GM13976 (cell line): ENCODE results near the gene KLHL12.

Source experiments
- DNase-seq: peaks from one replicate; pipeline ENCODE4 v3.0.0; 2012; ENCODE audit warnings: low spot score
- in situ Hi-C: fragments of 300-500 bp; cut with MboI; formaldehyde crosslinking; loops from one replicate; pipeline ENCODE4 v1.12.0; 2022; ENCODE audit warnings: low sequenced_read_pairs, mixed read lengths, inconsistent platforms; ENCODE audit not compliant: unreplicated experiment
- TF ChIP-seq, protein P1 (sequence below): IDR thresholded peaks from 2 replicates; pipeline ENCODE4 v1.5.1; 2012; ENCODE audit warnings: borderline replicate concordance, mild to moderate bottlenecking; ENCODE audit not compliant: insufficient read depth; ENCODE audit errors: extremely low read depth, missing control alignments, control extremely low read depth

The KLHL12 gene

DNA sequence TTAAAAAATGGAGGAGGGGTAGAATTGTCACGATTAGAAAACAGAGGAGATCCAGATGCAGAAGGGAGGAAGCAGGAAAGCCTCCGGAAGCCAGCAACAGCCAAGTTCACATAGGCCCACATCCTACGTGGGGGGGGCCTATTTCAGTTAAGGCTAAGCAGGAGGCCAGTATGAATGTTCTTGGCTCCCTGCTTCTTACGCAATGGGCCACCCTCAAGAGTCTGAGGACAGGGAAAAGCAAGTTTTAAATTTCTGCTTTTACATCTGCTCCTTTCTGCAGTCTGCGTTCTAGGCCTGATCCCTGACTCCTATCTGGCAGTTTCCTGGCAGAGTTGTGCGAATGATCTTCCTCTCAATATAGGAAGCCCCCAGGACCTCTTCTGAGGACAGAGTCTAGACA lies 68.7 kb downstream of the KLHL12 start:
- DNase-seq, result no peak
- in situ Hi-C loops, result no loop called here
- TF ChIP-seq, protein P1, sequence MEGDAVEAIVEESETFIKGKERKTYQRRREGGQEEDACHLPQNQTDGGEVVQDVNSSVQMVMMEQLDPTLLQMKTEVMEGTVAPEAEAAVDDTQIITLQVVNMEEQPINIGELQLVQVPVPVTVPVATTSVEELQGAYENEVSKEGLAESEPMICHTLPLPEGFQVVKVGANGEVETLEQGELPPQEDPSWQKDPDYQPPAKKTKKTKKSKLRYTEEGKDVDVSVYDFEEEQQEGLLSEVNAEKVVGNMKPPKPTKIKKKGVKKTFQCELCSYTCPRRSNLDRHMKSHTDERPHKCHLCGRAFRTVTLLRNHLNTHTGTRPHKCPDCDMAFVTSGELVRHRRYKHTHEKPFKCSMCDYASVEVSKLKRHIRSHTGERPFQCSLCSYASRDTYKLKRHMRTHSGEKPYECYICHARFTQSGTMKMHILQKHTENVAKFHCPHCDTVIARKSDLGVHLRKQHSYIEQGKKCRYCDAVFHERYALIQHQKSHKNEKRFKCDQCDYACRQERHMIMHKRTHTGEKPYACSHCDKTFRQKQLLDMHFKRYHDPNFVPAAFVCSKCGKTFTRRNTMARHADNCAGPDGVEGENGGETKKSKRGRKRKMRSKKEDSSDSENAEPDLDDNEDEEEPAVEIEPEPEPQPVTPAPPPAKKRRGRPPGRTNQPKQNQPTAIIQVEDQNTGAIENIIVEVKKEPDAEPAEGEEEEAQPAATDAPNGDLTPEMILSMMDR, result no peak

DNA sequence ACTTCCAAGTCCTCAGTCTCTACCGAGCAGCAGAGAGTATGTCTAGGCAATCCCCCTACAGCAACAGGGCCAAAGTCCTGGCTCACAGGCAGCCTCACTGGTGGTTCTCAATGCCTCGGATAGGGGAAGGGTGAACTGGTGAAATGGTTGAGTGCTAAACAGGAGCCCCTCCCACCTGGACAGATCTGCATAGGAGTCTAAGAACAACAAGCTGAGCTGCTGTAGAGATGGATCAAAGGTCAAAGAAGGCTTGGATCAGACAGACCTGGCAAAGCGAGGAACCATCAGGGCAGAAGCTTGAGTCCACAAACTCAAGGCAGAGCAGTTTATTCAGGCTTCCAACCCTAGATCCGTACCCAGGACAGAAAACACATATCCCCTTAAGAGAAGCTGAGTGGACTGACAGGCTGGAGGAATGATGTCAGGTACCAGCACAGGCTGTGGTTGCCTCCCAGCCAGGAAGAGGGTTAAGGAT lies 69.9 kb downstream of the KLHL12 start:
- TF ChIP-seq, protein P1, result no peak
- in situ Hi-C loops, result no loop called here
- DNase-seq, result no peak

DNA sequence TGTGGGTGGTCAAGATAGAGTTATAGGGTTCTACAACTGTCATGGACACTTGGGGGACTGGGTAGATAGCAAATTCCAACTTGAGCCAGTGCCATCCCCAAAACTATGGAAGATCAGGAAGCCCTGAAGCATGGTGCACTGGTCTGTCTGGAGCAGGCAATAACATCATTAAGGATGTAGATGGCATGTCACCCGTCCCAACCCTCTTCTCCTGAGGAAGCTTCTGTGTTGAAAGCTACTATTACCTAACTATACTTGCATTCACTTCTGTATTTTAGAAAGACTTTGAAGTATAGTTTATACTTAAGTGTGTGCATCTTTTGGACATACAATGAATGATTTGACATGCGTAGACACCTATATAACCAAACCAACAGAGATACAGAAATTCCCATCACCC lies 71.0 kb downstream of the KLHL12 start:
- in situ Hi-C loops, result no loop called here
- no peak for DNase-seq
- TF ChIP-seq, protein P1, result no peak

DNA sequence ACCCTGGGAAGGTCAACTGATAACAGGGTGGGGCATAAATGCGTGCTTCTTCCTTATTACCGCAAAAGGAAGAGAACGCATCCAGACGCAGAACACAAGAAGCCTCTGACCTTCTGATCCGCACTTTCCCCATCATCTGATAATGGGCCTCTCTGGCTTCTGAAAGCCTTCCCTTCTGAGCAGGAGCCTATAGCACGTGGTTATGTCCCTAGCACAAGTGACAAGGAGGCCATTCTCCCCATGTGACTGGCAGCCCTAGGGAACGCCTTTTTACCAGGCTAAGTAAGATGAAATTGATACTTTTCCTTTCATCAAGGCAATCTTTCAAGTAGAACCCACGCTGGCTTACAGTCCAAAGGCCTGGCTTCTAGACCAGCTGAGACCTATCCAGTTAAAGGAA lies 72.2 kb downstream of the KLHL12 start:
- TF ChIP-seq, protein P1, result no peak
- no peak for DNase-seq
- in situ Hi-C loops, result no loop called here

DNA sequence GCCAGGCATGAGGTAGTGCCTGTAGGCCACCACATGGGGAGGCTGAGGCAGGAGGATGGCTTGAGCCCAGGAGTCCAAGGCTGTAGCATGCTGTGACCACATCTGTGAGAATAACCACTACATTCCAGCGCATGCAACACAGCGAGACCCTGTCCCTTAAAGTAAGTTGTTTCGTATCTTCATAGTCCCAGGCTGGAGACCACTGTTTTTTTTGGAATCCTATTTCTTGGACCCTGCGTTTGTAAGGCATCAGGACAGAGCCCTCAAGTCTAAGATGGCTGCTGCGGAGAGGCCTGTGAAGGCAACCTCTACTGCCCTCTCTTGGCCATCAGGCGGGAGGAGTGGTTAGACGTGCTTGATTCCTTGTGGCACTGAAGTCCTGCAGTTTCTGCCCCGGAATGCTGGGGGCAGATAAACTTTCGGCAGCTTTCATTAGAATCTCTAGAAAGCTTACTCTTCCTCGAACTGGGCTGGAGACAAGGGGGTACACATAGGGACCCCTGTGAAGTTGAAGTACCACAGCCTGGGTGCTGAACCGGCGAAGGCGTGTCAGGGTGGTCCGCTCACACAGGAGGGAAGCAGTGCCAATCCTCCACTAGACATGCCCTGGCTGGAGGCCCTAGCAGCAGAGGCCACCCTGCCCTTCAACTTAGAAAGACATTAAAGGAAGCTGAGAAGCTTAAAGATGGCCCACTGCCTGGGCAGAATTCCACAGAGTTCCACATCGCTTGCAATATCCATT lies 74.7 kb downstream of the KLHL12 start:
- DNase-seq, result peak; percentile 81
- TF ChIP-seq, protein P1, result peak; percentile 57
- in situ Hi-C loops, result no loop called here

DNA sequence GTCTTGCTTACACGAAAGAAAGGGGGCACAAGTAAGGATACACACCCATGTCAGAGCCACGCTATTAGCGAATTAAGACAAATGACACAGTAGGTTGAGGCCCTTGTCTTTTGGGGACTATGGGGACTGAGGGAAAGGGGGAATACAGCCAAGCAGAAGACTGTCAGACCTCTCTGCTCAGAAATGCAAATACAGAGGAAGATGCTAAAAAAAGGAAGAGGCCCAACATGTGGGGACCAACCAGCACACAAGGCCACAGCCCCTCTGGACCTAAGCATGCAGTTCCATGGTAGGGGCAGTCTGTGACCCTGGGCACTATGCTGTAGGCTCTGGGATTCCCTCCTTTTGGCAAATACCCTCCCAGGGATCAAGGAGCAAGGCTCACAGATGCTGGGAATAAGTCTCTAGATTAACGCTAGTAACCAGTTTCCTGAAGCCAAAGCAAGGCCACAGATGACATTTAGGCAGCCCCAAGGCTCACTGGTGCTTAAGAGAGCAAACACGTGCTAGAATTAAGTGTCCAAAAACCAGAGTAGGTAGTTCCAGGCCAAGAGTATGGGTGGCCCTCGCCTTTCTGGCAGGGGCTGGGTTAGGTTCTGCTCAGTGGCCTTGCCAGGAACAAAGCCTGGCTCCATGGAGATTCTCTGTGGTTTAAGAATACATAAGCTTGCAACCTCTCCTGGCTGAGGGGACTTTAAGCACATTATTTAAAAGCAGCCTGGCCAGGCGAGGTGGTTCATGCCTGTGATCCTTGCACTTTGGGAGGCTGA lies 76.3 kb downstream of the KLHL12 start:
- in situ Hi-C loops, result no loop called here
- TF ChIP-seq, protein P1, result no peak
- DNase-seq, result no peak
